Activated T-helper 1 cell treated with Interleukin-2 at 50 U/mL for 16 hours (primary cell): Measurements from ENCODE around the gene SOCS2.
"Not testable (repeated sequence)": the region's sequence is repeated elsewhere in the genome, so short reads cannot be mapped to it uniquely, and the experiment has no call there.

Experiments used
- DNase-seq: peaks from one replicate; pipeline ENCODE4 v3.0.0-alpha.2; 2020; ENCODE audit warnings: low read depth

SOCS2 gene

DNA sequence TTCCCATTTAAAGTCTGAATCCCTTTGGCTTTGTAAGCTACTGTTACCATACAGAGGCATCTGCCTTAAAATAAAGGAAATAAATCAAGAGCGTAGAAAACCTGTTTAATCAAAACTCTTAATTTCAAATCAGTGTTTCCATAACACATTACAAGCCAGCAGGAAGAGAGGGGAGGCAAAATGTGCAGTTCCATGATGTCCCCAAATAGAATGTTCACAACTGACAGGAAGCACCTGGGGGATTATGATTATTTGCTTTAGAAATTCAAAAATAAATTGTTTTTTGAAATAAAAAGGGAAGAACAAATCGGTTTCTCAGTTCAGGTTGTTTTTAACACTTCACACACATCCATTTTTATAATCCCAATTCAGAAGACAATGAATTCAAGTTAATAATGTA, 21.4 kb downstream of the SOCS2 start:
- no peak for DNase-seq

DNA sequence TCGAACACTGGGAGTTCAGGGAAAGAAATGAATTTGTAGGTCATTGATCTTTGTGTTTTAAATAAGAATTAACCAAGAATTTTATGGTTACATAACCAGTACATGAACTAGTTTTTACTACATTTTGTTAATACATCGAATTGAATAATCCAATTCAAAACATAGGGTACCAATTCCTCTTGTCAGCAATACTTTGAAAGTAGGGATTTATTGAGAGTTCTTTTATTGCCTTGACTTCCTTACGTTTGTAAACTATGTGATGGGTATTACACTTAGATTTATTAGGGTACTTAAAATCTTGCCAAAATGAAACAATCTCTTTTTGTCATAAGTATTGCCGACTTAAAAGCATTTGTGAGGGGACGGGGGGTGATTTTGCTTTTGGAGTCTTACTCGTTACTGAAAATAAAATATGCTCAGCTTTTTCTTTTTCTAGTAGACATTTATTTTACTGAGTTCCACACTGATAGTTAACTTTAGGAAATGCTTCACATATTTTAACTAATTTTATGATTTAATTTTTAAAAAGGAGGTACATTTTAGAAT, 22.4 kb downstream of the SOCS2 start:
- no peak for DNase-seq

DNA sequence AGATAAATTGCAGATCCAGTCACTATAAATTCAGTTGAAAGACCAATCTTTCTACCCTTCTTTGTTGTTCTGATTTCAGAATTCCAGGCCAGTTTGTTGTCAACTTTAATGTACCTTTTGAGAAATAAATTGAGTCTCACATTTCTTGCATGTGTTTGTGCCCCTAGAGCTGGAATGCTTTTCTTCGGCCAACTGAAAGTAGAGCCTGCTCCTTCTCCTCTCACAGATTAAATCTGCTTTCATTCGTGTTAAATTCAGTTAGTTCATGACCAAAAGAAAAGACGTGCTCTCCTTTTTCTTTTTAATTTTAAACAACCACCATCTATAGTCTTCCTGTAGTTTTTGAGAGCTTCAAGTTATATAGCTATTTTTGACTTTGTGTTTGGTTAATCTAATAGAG, 22.9 kb downstream of the SOCS2 start:
- DNase-seq: no peak

DNA sequence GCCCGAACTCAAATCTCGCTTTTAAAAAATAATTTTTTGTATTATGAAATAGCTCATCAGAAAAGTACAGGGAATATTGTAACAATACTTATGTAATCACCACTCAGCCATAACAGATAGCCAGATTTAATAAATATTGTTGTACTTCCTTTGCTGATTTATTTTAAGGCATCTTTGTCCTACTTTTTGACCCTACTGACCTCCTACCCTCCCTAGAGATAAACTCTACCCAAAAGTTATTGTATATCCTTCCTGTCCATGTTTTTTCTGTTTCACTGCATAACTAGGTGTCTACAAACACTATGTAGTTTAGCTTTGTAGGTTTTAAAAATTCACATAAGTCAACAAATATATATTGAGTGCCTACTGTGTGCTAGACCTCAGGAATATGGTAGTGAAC, 25.1 kb downstream of the SOCS2 start:
- no peak for DNase-seq

DNA sequence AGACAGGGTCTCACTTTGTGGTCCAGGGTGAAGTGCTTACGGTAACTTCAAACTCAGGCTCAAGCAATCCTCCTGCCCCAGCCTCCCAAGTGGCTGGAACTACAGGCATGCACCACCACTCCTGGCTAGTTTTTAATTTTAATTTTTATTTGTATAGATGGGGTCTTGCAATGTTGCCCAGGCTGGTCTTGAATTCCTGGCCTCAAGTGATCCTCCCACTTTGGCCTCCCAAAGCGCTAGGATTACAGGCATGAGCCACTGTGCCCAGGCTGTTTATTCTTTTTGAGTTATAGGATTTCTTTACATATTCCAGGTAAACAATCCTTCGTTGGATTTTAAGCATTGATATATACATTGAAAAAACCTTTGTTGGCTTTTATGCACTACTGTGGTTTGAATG, 26.7 kb downstream of the SOCS2 start:
- no peak for DNase-seq

DNA sequence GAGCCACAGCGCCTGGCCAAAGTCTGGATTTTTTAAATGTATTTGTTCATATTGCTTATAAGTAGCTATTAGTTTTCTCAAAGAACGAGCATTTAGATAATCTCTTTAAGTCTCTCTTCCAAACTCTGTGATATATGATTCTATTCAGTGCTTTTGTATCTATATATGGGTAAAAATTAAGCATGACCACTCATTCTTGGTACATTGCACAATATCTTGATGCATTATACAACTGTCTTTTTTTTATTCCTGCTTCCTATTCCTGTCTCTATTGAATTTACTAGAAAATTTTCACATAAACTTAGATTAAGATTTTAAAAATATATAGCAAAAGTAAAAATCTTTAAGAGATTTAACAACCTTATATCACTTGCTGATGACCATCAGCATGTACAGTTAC, 29.1 kb downstream of the SOCS2 start:
- no peak for DNase-seq

DNA sequence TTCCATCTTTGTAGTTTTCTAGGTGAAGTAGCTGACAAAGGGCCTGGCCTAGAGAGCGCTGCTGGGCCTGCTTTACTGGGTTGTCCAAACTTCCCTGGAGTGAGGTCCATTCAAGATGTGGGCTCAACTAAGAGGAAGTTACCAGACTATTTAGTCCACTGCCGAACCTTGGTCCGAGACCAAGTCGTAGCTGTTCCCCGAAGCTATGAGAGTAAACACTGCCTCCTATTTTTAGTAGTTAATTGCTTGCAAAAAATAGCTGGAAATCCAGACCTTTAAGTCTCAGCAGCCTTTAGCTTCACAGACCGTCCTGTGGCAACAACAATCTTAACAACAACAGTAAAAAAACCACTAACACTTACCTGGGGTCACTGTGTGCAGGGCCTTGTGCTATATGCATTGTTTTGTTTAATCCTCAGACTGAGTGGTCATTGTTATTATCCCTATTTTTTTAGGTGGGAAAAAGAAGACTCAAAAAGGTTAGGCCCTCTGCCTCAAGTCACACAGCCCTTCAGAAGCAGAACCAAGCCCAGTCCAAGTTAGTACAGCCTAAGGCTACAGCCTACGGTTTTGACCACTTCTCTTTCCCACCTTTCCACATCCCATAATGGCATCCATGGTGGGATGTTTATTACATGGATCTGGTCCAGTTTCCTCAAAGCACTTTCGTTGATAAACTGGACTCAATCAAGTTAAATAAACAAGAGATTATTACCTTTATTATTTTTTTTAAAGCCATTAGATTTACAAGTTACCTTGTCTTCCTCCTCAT, 30.6 kb downstream of the SOCS2 start:
- DNase-seq: no peak

DNA sequence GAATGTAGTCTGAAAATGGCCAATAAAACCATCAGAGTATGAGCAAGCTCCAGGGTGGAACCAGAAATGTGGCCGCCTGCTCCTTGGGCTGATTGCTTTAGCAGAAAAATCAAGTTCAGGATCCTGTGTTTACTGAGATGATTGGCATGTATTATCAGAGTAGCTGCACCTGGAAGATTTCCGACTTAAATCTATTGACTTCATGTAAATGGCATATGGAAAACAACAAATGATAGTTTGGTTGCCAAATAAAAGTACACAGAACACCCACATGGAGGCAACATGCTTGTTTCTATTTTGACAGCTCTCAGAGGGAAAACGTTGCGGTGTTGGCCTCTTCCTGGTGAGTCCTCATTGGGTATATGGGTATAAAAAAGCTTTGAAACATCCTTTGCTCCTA, 31.3 kb downstream of the SOCS2 start:
- no peak for DNase-seq

DNA sequence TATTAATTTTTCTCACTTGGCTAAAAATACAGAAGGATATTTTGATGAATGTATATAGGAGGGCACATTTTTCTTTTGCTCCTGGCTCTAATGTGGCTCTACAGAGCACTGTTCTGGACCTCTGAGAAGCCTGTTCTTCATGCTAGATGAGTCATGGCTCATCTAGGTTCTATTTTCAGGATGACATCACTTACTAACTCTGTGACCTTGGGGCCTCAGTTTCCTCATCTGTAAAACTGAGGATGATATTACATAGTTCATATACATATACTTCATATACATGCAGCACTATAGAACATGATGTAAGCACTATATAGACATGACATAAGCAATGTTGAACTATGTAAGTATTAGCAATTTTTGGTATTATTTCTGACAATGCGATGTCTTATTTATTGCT, 35.8 kb downstream of the SOCS2 start:
- DNase-seq: no peak

DNA sequence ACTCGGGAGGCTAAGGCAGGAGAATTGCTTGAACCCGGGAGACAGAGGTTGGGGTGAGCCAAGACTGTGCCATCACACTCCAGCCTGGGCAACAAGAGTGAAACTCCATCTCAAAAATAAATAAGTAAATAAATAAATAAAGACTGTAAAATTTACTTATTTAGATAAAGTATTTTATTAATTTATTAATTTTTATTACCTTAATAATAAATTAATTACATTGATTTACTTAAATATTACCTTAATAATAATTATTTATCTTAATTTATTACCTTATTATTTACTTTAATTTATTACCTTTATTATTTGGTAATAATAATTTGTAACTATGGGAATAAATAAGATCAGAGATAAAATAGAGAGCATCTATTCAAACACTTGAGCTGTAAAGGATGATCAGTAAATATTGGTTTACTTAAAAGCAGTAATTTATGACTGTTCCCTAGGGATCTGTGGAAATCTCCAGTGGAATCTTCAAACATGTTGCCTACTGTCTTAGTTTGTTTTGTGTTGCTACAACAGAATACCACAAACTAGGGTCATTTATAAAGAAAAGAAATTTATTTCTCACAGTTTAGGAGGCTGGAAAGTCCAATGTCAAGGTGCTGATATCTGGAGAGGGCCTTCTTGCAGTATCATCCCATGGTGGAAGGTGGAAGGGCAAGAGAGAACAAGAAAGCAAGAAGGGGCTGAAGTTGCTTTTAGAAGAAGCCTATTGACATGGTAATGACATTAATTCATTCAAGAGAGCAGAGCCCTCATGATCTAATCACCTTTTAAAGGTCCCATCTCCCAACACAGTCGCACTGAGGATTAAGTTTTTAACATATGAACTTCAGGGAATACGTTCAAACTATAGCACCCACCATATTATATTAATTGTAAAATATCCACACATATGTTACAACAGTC, 37.1 kb downstream of the SOCS2 start:
- no peak for DNase-seq

DNA sequence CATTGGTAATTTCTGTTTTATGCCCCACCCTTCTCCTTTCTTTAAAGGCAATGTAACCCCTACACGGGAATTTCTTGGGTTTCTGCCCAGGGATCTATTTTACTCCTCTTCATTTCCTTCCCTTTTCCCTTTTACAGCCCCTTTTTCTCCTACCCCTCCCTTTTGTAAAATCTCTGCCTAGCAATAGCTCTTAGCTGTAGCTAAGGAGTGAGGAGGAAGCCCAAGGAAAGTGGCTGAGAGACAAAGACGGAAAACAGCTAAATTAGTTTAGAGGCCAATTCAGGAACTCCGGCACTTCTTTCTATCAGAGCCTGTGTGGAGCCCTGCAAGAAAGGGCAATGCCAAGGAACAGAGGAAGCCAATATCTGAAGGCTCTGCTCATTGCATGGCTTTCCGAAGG, 40.3 kb downstream of the SOCS2 start:
- DNase-seq: no peak

DNA sequence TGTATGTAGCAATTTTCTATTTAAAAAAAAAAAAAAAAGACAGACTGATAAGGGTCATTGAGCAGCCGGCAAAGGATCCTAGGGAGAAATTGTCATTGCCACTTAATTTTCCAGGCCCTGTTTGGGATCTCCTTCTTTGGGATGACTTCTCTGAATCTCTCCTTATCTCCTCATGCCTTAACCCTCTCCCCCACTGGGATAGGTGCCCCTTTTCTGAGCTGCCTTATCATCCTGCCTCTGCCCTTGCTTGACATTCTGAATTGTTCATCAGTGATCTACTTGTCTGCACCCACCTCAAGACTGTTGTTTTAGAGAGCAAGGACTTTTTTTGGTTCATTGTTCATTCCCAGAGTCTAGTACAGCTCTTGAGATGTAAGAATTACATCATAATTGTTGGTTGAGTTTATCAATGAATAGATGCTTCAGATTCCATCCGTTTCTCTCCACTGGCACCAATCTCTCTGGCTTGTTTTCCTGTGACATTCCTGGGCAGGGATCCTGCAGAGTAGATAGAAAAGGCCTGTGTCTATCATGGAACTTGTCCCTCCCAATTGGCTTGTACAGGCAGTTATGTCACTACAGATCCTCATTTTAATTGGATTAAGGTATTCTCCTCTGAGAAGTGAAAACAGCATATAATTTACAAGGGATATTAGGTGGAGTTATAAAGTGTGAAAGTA, 42.6 kb downstream of the SOCS2 start:
- no peak for DNase-seq

DNA sequence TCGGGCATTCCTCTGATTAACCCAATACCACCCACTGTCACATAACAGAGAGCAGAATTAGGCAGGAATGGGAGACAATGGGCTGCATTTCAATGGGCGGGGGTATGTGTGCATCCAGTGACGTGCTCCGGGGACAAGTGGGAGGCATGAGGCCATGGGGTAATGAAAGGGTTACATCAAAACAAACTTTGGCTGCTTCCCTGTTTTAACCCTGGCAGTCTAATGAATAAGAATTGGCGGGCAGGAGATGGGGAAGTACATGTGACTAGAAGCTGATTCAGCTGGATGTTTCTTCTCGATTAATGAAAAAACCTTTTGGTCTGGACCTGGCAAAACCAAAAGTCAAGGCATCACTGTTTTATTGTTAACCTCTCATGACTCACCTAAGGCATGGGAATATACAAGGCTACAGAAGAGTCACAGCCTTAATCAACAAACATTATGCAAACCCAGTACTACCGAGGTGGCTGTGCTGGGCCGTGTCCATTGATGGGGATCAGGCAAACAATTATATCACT, 44.2 kb downstream of the SOCS2 start:
- DNase-seq: no peak

DNA sequence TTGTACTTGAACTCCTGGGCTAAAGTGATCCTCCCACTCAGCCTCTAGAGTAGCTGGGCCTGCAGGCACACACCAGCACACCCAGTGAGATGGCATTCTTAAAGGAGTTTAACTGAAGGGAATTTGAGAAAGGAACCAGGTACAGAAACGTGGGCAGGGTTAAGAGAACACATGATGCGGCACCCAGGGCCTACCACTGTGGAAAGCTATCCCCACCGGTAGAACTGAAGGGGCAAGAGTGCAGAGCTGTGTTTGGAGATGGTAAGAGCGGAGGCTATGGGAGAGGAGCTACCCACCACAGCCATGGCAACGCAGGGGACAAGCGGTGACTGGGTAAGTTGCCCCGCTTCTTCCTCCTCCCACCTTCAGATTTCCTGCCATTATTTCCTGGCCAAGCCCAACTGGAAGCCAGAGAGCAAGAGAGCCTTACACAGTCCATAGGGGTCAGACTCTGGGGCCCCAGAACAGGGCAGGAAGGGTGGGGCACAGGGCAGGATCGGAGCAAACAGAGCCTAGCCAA, 46.5 kb downstream of the SOCS2 start:
- DNase-seq: no peak

DNA sequence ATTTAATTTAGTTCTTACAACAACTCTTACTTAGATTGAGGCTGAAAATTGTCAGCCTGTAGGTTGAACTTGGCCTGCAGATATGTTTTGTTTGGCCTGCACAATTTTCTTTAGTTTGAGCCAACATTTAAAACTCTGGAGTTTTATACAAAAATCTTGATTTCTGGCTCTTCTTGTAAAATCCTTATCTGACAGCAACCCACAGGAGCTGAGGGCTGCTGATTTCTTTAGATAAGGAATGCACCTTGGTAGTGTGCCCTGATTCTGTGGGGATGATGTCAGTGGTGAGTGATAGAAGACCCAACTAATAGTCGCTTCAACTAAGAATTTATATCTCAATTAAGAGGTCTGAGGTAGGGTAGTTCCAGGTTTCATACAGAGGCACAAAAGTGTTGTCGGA, 49.5 kb downstream of the SOCS2 start:
- DNase-seq: no peak

DNA sequence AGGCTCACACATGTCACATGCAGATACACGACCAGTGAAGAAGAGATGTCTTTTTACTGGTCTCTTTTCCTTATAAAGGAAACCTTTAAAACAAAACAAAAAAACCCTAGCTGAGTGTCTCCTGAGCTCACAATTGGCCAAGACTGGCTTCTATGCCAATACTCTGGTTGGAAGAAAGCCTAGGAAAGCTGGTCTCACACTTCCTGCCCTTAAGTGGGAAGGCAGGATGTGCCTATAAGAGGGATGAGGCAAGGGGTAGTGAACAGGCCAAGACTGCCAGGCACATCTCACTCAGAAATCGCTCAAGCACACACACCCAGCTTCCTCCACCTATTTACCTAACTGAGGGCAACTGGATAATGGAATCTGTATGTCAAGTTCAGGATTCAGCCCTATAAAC, 50.0 kb downstream of the SOCS2 start:
- DNase-seq: no peak

DNA sequence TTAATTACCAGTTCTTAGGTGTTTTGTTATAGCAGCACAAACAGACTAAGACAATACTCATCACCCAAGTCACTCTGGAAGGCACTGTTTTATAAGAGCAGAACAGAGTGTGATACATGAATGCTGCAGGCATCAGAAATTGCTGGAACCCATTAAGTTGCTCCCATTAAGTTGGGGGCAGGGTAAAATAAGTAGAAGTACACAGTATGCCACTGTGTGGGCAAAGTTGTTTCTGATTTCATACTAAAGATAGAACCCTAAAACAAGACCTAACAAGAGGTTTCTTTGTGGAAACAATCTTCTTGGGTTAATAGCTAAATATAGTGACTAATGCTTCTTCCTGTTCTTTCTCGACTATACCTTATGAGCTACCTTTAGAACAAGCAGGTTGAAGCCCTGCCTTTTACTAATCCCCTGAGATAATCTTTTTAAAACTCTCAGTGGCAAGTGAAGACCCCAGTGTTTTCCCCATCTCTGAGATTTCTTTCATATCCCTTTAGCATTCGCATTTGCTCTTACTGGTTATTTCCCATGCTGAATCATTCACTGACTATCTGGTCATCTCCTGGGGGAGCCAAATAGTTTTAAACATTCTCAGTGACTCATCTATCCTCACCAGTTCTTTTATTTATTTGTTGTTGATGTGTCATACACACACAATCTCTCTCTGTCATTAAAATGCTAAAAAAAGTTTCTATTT, 52.3 kb downstream of the SOCS2 start:
- no peak for DNase-seq

DNA sequence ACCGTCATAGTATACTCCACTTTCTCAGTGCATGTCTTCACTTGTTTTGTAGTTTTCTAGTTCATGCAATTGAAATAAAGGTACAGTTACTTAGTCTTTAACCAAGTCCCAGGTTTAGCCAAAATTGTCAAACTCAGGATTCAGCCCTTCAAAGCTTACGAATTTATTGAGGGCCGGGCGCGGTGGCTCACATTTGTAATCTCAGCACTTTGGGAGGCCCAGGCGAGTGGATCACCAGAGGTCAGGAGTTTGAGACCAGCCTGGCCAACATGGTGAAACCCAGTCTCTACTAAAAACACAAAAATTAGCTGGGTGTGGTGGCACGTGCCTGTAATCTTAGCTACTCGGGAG, 52.8 kb downstream of the SOCS2 start:
- not testable (repeated sequence) for DNase-seq

DNA sequence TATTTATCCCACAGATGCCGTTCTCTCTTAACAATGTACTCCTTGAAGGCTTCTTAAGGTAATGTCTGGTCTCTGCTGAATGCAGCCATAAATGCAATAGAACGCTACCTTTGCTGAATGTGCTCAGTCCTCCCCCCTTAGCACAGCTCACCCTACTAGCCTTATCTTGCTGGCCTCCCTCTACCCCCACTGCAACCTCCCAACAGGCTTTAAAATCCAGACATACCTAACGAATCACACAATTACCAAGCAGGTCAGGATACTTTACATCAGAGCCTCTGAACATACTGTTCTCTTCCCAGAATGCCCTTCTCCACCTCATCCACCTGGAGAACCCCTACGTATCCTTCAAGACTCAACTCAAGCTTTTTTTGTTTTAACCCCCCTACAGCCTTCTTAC, 53.7 kb downstream of the SOCS2 start:
- no peak for DNase-seq
